OCI-LY3 (cell line): Measurements from ENCODE around the gene COL6A6.

Experiments used
- CTCF ChIP-seq: fragments of 200-600, 300-600 bp; sonication (generic); IDR thresholded peaks from 2 replicates; pipeline ENCODE4 v1.5.1; 2014; ENCODE audit warnings: antibody characterized with exemption, low read length, low read depth
- EZH2phosphoT487 ChIP-seq: fragments of 200-600 bp; shearing (Covaris generic); IDR thresholded peaks from 2 replicates; pipeline ENCODE4 v1.6.1; 2018; ENCODE audit warnings: antibody characterized with exemption, mixed run types, low read depth

- TF ChIP-seq CTCF = no peak
- no peak for TF ChIP-seq EZH2phosphoT487
These were observed 12.3 kb upstream of the COL6A6 start for GRCh38 chr3:130504701-130505100.
